H4 (cell line): ENCODE results near the gene B4GALNT4. TPM values are rescaled to one million over a fixed set of nuclear protein-coding genes. Genes with fewer than 3 reads are reported as not detected.
"Not testable (repeated sequence)": the region's sequence is repeated elsewhere in the genome, so short reads cannot be mapped to it uniquely, and the experiment has no call there.

Experiments
- DNase-seq: peaks from one replicate; pipeline ENCODE4 v3.0.0-alpha.2; 2015; ENCODE audit warnings: low spot score
- total RNA-seq: library from RNA; depleted of rRNA; stranded (reverse); fragments of >200 nt; shearing (Covaris generic); gene quantifications from 2 replicates; pipeline ENCODE4 v1.2.3, GENCODE V29; 2014

B4GALNT4 gene
- total RNA-seq, 1 experiment from 2014 or later, result 6.5 TPM

DNA sequence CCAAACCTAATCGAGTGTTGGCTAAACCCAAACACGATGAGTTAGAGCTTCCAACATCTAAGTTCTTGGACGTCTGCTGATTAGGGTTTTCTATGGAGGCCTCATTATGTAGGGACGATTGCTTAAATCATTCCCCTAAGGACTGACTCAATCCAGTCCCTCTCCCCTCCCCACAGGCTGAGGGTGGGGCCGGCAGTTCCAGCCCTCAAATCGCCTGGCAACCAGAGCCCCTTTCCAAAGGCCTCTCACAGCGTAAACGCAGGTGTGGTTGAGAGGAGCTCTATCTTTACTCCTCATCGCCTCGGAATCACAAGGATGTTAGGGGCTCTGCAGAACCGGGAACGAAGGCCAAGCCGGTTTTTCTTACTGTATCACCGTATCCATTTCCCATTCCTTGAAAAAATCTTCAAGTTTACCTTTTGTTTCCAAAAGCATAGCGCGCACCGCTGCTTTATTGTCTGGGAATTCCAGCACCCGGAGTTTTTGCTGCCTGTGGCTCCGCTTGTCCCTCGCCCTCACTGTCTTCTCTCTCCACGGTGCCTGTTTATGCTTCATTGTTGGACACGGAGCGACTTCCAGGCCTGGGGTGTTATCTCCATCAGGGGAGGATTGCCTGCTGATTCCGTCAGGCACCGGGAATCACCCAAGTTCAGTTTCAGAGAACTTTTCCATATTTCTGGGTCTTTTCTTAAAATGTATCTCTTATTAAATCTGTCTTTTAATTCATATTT is 34.9 kb upstream of the B4GALNT4 start:
- DNase-seq, result no peak

DNA sequence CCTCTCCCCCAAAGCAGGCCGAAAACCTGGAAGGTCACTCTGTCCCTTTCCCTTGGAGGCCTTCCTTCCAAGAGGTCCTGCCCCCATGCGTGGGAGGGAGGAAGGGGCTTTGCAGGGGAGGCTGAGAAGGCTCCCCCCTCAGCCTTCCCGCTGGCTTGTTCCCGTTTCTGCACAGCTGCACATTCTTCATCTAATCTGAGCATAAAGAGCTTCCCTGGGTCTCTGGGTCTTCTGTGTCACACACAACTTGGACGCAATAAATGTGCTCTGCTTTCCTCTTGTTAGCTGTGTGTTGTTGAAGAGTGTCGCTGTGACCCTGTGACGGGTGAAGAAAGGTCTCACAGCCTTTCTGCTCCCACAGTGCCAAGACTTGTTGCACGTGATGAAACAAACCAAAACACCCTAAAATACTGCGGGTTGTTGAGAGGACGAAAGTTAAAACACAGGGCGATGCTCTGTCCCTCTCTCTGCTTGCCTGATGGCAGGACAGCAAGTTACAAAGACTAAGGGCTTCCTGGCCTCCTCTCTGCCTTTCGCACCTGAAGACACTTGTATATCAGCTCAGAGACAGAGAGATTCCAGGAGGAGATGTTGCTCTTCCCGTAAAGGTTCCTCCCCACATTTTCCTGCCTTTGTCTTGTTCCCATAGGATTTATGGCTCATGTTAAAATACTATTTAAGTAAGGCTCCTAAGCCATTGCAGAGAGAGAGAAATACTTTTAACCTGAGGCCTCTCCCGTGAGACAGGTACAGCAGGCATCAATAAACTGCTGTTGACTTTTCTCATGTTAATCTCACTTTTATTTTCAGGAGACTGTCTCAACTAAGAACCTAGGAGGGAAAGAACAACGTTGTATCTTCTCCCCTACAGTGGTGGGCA is 33.3 kb upstream of the B4GALNT4 start:
- DNase-seq, result no peak

DNA sequence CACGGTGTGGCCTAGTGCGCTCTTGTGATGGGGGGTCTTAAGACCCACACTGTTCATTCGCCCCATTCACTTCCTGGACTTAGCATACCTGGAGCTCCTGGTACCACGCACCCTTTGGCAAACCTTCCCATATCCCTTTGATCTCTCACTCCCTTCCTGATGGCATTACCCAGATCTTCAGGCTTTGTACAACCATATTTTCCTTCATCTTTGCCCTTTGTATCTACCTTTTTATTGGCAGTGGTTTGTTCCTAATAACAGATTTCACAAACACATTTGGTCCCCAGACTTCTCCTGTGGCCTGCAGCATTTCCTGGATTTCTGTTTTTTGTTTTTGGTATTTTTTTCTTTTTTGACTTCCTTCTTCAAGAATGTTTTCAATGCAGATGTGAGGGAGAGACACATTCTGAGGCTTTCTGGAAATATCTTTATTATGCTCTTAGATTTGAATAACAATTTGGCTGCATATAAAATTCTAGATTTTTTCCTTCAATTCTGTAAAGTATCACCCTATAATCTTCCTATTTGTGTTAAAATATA is 32.6 kb upstream of the B4GALNT4 start:
- DNase-seq, result no peak

DNA sequence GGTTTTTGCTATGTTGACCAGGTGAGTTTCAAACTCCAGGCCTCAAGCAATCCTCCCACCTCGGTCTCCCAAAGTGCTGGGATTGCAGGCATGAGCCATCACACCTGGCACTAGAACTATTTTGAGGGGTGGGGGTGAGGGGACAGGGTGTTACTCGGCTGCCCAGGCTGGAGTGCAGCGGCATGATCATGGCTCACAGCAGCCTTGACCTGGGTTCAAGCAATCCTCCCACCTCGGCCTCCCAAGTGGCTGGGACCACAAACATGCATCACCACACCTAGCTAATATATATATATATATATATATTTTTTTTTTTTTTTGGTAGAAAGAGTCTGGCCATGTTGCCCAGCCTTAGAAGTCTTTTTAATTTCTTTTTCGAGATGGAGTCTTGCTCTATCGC is 31.6 kb upstream of the B4GALNT4 start:
- DNase-seq, result no peak

DNA sequence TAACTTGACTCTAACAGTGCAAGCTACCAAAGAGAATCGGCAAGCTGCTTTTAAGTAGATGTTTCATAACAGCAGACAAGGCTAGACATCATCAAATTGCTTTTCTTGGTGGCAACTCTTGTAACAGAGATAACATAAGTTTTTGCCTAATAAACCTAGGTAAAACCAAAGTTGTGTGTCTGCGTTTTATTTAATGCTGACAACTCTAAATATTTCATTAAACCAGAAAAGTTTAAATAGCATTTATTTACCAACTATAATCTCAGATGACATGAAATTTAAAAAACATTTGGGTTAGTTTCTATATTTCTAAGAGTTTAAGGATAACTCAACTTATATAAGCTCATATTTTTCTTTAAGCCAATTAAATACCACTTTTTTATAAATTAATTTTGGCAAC is 29.3 kb upstream of the B4GALNT4 start:
- no peak for DNase-seq

DNA sequence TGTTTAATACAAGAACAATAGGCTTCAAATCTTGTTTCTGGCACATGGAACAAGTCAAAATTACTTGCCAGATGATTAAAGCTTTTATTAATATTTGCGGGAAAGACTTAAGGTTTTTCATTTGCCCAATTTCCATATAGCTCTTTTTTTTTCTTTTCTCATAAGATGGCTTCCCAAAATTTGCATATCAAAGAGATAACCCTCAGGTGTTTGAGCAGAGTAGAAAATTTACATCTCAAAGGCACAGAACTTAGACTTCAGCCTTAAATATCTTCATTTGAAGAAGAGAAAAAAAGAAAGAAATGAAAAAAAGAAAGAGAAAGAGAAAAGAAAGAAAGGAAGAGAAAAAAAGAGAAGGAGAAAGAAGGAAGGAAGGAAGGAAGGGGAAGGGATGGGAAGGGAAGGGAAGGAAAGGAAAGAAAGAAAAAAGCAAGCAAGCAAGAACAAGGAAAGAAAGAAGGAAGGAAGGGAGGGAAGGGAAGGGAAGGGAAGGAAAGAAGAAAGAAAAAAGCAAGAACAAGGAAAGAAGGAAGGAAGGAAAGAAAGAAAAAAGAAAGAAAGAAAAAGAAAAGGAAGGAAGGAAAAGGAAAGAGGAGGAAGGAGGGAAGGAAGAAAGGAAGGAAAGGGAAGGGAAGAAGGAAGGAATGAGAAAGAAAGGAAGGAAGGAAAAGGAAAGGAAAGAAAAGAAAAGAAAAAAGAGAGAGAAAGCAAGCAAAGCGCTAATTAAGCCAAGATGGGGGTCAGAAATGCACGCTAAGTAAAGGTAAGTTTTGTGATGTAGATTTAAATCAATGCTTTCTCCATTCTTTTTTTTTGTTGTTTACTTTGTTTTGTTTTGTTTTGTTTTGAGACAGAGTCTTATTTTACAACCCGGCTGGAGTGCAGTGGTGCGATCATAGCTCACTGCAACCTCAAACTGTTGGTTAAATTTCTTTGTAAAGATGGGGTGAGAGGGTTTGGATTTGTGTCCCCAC is 28.5 kb upstream of the B4GALNT4 start:
- no peak for DNase-seq

DNA sequence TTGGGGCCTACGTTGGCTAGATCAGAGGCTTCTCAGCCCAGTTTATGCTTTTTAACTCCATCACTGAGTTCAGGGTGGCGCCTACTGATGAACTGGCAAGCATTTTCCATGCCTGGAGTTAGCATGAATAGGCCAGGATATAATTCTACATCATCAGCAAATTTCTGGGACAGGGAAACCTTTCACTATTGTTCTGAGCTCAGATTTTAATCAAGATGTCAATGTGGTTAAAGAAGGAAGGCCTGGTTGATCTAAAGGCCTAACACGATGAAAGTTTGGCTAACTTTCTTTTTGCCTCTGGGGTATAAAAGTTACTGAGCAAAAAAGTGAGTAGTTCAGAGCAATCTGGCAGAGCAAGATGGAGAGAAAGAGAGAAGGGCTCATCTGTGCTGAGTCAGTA is 27.0 kb upstream of the B4GALNT4 start:
- no peak for DNase-seq

DNA sequence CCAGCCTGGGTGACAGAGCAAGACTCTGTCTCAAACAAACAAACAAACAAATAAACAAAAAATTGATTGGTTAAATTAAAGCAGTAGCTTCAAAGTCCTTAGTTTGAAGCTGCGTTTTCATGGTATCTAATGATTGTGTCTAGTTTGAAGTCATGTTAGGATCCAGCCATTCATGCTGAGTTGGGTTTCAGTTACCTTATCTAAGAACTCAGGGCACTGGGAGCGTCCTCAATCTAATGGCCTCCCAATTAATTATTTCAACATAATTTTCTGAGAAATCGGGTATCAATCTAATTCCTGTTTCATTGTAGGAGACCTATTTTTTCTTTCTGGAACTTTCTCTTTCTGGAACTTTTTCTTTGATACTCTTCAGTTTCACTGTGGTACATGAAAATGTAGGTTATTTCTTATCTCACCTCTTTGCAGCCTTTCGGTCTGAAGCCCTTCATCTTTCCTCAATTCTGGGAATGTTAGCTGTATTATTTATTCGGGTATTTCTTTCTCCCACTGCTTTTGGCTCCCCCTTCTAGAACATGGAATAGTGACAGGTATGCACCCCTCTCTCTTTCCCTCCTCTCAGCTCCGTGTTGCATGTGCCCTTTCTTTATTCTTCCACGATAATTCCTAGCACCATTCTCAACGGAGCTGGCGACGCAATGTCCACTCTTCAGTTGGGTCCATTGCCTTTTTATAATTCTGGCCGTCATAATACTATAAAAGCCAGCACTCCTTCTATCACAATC is 24.3 kb upstream of the B4GALNT4 start:
- no peak for DNase-seq

DNA sequence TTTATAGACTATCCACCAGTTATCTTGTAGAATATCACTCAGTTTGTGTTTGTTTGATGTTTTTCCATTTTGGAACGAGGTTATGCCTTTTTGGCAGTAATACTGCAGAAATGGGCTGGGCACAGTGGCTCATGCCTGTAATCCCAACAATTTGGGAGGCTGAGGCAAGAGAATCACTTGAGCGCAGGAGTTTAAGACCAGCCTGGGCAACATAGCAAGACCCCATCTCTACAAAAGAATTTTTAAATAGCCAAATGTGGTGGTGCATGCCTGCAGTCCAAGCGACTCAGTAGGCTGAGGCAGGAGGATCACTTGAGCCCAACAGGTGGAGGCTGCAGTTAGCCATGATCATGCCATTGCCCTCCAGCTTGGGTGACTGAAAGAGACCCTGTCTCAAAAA is 22.8 kb upstream of the B4GALNT4 start:
- DNase-seq, result no peak

DNA sequence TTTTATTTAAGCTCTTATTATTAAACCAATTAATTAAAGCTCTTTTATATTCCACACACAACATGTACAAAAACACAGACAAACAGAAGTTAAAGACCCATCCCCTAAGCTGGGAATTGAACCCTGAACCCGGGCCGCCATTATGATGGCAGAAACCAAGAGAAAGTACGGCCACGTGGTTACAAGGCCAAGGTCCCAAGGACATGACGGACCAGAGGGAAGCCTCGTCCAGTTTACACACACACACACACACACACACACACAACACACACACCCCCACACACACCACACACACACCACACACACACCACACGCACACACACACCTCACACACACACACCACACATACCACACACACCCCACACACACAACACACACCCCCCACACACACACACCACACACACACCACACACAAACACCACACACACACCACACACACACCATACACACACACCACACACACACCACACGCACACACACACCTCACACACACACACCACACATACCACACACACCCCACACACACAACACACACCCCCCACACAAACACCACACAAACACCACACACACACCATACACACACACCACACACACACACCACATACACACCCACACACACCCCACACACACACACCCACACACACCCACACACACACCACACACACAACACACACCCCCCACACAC is 19.9 kb upstream of the B4GALNT4 start:
- not testable (repeated sequence) for DNase-seq

DNA sequence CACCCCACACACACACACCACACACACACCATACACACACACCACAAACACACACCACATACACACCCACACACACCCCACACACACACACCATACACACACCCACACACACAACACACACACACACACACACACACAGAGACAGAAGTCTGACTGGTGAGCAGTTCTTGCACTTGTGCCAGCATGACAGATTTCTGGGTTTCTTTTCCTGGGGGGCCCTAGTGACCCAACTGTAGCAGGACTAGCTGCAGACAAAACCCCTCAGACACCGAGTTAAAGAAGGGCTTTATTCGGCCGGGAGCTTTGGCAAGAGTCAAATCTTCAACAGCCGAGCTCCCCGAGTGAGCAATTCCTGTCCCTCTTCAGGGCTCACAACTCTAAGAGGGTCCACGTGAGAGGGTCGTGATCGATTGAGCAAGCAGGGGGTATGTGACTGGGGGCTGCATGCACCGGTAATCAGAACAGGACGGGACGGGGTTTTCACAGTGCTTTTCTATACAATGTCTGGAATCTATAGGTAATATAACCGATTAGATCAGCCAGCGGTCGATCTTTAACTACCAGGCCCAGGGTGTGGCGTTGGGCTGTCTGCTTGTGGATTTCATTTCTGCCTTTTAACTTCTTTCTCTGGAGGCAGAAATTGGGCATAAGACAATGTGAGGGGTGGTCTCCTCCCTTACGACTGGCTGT is 19.1 kb upstream of the B4GALNT4 start:
- not testable (repeated sequence) for DNase-seq

DNA sequence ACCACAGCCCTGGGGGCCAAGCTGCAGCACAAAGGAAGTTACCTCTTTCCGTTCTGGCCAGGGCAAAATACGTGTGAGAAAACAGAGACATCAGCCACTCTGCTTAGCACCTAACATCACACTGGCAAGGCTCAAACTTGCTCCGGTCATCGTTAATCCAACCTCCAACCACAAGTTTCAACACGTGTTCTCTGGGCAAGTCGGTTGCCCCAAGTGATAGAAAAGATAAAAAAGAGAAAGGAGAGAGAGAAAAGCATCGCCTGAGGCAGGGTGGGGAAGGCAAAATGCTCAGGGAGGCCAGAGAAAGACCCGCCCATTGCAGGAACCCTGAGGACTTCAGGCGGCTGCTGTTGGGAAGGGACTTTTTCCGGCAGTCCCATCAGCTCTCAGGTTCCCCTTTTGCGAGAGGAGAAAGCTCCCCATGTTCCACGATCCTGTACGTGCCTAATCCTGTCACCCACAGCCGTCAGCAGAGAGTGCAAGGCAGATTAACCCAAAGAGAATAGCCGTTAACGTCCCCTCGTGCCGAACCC is 18.5 kb upstream of the B4GALNT4 start:
- peak; percentile 68 for DNase-seq

DNA sequence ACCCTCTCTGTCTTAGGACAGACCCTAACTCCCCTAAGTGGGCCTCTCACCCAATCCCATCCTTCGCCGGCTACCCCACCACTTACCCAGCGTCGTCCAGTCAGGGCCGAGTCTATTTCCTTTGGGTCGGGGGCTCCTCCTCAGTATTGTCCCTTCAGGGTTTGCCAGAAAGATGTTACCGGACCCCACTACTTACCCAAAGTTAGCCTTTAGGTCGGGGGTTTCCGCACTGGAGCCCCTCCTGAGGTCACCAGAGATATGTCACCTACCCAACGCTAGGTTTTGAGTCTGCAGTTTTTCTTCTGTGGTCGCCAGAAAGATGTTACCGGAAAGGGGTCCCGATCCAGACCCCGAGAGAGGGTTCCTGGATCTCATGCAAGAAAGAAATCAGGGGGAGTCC is 17.9 kb upstream of the B4GALNT4 start:
- DNase-seq, result no peak

DNA sequence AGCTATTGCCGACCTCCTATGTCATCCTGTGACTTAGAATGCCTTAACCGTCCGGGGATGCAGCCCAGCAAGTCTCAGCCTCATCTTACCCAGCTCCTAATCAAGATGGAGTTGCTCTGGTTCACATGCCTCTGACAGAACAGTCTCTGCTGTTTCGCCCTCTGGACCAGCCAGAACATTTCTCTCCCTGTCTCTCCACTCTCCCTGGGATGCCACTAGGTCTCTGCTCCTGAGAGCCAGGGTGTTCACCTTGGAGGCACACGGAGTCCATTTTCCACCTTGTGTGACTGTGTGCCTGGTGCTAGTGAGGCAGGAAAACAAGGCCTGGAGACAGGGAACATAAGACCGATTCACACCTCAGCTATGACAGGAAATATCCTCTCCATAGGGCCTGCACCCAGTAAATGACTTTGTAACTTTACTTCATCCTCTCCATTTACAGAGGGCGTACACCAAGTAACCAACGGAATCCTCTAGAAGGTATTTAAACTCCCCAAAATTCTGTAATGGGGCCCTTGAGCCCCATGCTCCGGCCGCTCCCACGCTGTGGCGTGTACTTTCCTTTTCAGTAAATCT is 16.8 kb upstream of the B4GALNT4 start:
- DNase-seq, result no peak

DNA sequence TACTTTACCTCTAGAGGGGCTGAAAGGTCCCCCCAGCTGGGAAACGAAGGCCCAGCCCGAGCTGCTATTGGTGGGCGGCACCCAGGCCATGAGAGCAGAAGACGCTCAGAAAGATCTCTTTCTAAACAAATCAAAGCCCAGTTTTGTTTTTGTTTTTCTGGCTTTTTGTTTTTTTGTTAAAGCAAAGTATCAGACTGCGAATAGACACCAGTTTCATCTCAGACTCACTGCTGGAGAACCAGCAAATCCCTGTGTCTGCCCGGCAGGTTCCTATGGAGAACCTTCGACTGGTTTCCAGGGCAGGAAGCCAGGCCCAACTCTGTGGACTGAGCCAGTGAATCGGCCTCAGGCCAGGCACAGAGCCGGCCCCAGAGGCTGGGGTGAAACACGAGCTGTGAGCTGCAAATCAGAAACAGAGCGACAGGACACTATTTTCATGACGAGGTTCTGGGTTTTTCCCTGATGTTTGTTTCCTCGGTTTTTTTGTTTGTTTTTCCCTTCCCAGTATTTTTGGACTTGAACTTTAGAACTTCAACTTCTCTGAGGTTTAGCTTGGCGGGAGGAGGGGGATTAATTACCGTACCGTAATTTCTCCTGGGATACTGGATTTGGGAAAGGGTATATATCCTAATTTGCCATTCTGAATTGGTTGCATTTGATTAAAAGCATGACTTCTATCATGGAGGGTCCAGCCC is 16.0 kb upstream of the B4GALNT4 start:
- DNase-seq, result peak; percentile 58

DNA sequence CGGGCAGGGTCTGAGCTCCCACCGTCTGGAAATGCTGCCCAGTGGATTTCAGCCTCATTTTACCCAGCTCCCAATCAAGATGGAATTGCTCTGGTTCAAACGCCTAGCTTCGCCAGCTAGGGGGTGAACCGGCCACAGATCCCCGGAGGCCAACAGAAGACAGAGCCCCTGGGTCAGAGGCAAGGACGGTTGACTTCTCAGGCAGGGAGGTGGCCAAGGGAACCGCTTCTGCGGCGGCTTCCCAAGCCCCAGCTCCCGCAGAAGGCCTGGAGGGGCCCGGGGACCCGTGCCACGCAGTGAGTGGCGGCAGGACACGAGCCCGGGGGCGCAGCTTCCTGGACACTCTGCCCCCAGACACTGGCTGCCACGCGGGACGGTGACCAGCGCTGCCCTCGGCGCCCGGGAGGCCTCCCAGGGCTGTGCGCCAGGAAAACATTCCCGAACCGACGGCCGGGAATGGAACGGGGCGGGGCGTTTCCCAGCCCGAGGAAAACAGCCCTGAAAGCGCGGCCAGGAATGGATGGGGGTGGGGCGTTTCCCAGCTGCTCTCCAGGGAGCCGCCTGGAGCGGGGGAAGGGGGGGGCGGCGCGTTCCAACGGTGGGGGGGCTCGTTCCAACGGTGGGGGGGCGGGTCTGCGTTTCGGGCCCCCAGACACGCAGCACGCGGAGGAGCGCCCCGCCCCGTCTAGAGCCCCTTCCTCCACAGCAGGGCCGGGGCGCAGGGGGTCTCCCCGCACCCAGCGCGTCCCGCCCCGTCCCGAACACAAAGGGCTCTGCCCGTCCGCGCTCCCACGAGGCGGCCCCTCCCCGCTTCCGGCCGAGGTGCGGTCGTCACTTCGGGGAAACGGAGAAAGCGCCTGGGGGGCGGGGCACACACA is 13.5 kb upstream of the B4GALNT4 start:
- peak; percentile 92 for DNase-seq

DNA sequence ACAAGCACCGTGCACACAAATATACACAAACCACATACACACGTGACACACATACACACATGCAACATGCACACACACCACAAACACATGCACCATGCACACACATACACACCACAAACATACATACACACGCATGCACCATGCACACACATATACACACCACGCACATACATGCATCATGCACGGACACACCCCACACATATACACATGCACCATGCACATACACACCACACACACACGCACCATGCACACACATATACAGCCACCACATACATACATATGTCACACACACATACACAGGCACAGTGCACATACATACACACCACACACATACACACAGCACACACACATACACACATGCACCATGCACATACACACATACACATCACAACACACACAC is 12.7 kb upstream of the B4GALNT4 start:
- DNase-seq, result no peak
